Measurements from ENCODE around the gene GNG12.
A peak's percentile ranks its signal among the peaks of the same experiment; 100 is the strongest.

The GNG12 gene

DNA sequence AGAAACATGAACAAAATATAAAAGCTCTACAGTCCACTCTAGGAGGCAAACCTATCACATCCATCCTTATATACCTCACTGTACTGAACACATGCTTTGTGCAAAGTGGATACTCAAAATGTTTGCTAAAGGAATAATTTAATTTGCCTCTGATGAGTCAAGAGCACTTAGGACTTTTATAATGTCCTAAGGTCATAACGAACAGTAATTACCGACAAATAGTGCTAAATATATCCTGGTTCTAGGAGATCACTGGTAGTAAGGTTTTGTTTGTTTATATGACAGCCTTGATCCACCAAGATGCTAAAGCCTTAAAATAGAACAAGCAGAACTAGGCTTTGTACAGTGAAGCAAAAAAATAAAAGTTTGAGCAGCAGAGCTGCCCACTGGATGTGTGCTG is 77.6 kb downstream of the GNG12 start:
- no peak for DNase-seq (ENCODE audit: low spot score)
- FAIRE-seq = no peak

DNA sequence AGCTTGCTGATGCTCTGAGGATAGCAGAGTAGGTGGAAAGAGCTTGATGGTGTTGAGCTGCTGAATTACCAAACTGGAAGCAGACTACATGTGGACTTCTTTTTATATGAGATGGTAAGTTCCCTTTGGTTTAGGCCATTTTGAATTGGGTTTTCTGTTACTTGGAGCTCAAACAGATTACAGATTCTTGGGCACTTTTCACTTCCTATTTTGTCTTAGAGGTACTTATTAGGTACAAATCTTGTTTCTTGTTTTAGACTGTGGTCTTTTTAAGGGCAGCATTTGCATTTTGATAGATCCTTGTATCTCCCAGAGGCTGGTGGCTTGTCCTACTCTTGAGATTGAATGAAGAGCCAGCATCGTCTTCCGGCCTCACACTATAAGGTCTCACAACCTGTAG is 78.1 kb downstream of the GNG12 start:
- DNase-seq (ENCODE audit: low spot score) = no peak
- no peak for FAIRE-seq

DNA sequence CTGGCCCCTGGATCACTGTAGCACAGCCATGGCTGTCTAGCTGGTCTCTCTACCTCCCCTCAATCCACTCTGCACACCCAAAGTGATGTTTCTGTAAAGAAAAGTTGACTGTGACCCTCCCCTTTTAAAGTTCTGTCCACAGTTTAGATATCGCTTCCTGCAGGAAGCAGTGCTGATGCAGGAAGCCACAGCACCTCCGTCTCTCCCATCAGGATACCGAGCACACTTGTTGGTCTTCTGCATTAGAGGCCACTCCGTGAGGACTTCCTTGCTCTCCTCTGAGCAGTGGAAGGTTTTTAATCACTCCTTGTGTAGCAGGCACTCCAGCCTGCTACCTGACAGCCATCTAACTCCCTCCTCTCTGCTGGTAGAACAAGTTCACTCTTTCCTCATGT is 78.7 kb downstream of the GNG12 start:
- DNase-seq (ENCODE audit: low spot score) (no peak), FAIRE-seq (no peak)

DNA sequence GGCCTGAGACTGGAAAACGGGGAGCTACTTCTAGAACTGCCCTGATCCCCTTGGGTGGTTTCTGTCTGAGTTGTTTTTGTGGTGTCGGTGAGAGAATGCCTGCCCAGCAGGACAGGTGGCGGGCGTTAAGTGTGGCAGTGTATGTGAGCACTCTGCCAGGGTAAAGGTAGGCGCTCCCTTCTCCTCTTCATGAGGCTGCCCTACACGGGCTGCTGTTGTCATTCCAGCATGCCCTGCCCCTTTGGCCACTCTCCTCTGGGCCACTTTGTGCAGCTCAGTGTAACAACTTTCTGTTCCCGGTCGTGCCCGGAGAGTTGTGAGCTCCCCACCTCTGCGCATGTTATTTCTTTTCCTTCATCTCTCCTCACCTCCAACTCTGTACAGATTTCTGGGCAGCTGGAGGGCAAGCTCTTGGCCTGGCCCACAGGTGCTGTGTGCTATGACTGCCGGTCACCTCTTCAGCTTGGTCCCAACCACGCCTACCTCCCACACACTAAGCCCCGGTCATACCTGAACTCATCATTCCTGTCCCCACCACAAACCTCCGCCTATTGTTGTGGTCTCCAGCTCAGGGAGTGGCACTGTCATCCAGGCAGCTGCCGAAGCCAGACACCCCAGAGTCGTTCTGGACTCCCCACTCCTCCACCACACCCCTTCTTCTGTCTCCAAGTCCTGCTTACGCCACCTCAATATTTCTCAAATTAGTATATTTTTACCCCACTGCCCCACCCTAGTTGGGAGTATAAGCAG is 79.3 kb downstream of the GNG12 start:
- DNase-seq (ENCODE audit: low spot score) = no peak
- no peak for FAIRE-seq

DNA sequence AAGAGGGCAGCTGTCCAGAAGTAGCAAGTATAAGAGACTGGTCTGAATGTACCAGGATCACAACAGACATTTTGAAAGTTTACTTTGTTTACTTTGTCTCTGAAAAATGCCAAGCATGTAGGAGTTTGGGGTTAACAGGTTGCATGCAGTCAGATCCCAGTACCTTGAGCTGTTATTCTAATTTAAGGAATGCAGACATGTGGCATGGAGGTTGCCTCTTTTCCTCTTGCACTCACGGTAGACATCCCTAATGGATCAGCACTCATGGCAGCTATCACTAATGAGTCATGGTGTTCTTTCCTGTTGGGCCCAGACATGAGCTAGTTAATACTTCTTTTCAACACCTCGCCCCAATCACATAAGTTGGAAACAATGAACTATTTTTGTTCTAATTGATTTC is 81.0 kb downstream of the GNG12 start:
- no peak for FAIRE-seq

DNA sequence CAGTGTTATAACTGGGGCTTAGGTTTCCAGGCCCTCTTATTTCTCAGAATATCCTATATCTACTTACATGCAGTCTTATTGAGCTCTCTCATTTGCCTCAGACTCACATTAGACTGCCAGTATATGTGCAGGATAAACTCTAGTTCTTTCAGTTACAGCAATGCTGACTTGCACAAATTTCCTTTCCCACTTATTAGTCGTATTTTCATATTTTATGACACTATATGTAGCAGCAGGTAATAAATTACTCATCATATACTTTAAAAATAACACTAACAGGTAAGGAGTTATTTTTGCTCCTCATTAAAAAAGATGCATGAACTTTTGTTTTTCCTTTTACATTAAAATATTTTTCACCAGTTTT is 82.6 kb downstream of the GNG12 start:
- FAIRE-seq = no peak
- no peak for DNase-seq (ENCODE audit: low spot score)

More for the DNA sequence above, 81.0 kb downstream of the GNG12 start:
- DNase-seq (ENCODE audit: low spot score) = peak; percentile 45

DNA sequence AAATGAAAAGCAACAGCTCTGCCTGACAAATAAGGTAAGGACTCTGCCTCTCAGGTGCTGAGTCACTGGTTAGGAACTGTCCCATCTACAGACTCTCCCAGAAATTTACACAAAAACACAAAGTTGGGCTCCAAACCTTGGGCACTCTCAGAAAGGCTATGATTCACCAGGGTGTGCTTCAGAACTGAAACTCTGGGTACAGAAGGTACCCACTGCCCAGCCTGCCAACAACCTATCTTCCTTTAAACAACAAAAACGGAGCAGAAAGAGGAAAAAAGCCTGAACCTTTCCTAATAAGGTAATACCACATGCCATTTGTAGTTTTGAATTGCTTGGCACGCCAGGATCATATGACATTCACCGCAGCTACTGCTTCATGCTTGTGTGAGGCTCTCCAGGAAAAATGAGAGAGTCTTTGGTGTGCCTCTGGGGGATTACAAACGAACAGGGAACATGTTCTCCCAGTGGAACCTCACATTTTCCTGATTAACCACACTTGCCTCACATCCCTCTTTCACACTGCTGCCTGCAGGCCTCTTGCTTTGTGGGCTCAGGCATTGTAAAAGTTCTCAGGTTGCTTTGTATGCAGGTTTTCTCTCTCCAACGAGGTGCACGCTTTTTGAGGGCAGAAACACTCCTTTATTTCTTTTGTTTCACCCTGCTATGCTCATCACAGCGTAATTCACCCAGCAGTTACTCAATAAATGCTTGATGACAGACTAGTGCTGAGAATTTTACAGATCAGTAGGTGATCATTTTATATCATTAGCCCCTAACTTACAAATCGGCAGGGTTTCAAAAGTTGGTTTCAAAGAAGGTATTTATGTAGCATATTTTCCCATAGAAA is 83.2 kb downstream of the GNG12 start:
- FAIRE-seq (peak; percentile 68), DNase-seq (ENCODE audit: low spot score) (peak; percentile 78)

DNA sequence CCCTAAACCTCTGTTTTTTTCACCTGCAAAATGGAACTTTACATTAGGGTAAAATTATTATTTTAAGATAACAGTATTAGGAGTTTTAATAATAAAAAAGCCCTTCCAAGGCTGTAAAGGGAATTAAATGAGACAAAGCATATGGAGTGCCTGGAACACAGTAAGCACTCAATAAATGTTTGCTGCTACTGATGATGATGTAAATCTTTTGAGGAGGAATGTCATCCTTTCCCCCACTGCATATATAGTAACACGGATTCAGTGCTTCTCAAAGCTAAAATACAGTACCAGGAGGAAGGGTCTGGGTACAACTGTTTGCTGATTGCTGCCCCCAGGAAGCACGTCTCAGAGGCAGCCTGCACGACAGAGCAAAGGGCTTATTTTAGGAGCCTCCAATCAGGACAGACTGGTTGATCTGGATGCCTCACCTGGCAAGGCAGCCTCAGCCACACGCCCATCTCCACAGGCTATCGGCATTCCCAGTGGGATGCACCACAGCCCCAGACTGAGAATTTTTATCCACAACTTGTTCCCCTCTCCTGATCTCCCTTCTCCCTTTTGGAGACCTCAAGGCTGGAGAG is 83.9 kb downstream of the GNG12 start:
- no peak for FAIRE-seq
- DNase-seq (ENCODE audit: low spot score) = no peak

DNA sequence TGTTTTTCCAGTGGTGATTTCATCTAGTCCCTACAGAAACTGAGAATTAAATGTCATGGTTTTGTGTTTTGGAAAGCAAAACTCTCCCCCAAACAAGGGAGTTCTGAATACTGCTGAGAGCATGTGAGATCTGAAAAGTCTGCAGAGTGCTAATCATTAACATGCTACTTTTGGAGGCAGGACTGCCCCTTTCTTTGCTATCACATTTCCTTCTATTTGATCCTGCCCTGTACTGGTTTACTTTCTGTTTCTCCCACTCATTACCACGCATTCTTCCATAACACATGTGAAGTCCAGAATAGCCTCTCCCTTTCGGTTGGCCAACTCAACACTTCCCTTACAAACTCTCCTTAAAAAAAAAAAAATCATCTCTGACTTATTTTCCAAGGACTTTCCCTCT is 84.6 kb downstream of the GNG12 start:
- DNase-seq (ENCODE audit: low spot score) (peak; percentile 83), FAIRE-seq (peak; percentile 88)

DNA sequence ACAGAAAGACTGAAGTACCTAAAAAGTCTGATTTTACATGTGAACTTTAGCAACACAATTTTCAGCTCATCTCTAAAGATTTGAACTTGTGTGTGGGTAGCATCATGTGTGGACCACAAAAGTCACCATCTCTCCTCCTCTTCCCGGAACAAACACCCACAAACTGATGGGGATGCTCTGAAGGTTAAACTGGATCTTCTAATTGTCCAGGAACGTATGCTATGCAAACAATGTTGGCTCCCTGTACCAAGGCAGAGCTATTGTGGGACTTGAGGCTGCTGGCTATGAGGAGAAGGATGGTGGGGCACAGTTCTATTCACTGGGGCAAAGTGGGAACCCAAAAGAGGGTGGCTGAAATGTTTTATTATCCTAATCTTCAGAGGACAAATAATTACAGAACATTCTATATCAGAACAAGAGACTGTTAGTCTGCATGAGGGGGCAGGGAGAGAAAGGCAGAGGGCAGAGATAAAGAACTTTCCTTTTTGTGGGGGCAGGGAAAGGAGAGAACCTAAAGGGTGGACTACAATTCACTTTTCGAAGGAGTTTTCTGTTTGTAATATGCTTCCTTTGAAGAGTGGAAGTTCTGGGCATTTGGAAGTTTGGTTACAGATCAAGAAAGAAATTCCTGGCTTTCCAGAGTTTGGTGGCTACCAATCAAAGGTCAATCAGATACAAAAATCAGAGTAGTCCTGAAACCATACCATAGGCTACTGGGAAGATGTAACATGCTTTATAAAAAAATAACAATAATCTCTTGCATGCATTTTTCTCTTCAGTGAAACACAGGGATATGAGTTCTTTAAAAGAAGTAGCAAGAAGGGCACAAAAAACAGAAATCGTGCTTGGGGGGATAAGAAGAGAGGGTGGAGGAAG is 85.4 kb downstream of the GNG12 start:
- DNase-seq (ENCODE audit: low spot score) = no peak
- FAIRE-seq = no peak

DNA sequence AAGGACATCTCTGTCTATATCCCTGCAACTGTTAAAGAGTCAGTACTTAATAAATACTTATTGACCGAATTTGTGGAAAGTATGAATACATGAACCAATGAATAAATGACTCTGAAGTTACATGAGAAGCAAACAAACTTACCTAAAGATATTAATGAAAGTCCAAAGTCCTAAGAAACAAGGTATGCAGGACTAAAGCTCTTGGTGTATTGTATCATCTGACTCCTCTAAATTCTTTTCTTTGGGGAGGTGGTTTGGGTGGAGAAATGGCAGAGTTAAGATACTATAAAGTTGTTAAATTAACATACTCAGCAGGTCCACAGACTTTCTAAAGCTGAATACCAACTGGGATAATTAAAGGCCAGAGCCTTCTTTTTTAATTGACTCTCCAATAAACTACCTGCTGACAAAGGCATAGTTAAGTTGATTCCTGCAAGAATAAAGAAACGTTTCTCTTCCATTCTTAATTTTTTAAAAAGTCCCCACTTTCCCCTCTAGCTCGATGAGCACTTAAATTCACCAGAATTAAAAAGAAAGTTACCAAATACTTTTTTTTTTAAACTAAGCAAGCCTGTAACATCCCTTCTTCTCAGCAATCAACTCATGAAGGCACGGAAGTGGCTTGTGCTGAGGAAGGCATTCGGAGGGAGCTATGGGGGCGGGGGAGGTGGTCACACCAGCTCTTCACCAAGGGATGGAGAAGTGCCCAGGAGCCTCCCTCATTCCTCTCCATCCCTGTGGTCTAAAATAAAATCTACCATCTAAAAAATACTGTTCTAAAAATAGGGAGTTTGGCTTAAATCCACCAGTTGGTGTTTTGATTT is 87.2 kb downstream of the GNG12 start:
- DNase-seq (ENCODE audit: low spot score) = no peak
- no peak for FAIRE-seq

DNA sequence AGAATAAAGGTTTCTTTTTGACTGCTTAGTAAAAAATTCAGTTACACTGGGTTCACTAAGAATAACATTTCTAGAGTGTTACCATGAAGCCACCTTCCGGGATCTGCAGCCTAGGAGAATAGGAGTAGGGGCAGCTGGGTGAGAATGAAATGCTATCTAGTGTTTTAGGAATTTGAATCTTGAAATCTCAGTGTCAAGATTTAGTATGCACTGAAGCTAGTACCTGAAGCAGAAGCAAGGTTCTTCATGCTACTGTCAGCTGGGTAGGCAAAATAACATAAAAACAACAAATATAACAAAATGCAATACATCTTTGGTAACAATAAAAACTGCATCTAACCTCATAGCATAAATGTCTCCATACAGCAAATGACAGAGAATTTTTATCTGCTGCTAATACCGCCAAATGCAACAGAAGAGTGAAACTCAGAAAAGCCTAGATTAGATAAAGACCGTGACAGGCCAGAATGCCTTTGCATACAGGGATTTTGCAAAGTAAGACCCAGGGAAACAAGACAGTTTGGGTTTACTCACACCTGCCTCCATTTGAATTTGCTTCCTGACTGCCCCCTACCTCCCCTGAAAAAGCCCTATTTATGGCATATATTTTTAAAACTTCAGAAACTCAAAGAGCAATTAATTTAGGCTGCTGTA is 90.1 kb downstream of the GNG12 start:
- DNase-seq (ENCODE audit: low spot score) (no peak), FAIRE-seq (no peak)

DNA sequence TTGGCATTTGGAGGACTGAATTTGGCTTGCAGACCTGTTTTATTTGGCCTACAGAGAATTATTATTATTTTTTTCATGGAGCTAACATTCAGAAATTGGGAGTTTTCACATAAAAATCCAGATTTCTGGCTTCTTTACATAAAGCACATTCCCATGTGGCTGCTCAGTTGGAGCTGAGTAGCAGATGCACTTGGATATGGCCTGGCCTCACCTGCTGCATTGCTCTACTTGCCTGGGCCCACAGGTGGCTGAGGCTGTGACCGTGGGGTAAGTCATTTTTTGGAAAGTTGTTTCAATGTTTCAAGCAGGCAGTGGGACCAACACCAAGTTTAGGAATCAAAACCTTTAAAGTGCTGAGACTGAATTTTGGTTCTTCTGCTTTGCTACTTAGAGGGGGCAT is 91.5 kb downstream of the GNG12 start:
- FAIRE-seq (no peak), DNase-seq (ENCODE audit: low spot score) (no peak)

DNA sequence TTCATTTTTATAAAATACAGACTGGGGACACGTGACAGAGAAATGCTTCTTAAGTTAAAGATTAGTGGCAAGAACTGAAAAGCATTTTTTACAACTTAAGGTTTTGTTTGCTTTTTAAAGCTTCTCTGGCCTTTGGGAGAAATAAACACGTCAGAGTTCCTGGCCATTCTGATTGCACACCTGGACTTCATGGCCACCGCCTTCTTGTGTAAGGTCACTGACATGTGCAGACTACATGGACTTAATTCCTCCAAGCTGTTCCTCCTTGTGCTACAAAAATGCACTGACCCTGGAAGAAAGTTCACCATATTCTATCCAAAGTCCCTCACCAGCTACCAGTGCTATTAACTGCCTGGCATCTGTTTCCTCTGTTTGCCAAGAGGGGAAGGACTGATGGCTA is 92.1 kb downstream of the GNG12 start:
- FAIRE-seq (no peak), DNase-seq (ENCODE audit: low spot score) (no peak)

DNA sequence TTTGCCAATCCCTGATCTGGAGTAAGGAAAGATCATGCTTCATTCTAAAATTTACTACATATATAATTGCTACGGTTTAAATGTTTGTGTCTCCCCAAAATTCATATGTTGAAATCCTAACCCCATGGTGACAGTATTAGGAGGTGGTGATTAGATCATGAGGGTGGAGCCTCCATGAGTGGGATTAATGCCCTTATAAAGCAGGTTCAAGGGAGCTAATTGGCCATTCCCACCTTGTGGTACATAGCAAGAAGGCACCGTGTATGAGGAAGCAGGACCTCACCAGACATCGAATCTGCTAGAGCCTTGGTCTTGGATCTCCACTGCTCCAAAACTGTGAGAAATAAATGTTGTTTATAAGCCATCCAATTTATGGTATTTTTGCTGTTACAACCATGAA is 92.7 kb downstream of the GNG12 start:
- FAIRE-seq = no peak
- DNase-seq (ENCODE audit: low spot score) = no peak

DNA sequence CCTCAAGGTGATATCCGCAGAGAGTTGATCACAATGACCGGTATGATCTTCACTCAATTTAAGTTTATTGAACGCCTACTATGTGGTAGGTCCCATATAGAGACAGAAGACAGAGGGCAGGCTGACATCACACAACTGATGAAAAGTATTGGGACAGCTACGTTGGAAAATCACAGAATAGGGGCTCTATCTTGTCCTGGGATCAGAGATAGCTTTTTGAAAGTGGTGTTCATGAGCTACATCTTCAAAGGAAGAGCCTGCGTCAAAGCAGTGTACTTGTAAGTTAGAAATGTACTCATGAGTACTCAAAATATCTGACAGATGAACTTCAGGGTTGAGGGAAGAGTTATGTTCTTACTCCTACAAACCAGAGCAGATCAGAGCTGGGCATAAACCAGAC is 93.9 kb downstream of the GNG12 start:
- FAIRE-seq (no peak), DNase-seq (ENCODE audit: low spot score) (no peak)

DNA sequence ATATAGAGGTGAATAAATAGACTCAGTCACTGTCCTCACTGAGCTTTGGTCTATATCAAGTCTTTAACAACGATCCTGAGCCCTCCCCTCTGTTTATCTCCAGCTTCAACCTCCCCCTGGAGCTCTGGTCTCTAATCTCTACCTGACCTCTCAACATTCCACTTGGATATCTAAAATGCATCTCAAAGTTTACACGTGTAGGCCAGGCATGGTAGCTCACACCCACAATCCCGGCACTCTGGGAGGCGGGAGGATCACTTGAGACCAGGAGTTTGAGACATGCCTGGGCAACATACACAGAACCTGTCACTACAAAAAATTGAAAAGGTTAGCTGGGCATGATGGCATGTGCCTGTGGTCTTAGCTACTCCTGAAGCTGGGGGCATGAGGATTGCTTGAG is 94.9 kb downstream of the GNG12 start:
- FAIRE-seq = no peak
- no peak for DNase-seq (ENCODE audit: low spot score)

DNA sequence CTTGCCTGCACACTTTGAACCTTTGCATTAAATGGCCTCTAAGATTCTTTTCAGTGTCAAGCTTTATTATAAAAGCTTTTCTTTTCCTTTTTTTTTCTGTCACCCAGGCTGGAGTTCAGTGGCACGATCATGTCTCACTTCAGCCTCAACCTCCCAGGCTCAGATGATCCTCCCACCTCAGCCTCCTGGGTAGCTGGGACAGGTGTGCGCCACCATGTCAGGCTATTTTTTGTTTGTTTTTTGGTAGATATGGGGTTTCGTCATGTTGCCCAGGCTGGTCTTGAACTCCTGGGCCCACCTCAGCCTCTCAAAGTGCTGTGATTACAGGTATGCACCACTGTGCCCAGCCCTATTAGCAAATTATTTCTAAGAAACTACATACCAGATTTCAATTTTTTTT is 95.4 kb downstream of the GNG12 start:
- FAIRE-seq (no peak), DNase-seq (ENCODE audit: low spot score) (no peak)

DNA sequence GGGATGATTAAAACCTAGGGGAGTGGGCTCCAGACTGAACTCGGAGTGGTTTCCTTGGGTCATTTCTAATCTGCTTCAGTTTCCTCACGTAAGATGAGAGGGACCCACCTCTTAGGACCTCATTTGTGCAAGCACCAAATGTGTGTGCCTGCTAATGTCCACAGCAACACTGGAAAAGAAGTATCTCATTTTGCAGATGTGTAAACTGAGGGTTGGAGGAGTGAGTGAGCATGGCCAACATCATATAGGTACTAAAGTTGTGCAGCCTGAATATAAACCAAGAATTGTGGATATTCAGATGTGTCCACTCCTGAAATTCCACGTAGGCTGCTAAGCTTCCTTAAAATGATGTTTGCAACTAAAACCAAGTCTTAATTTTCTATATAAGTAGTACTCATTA is 96.5 kb downstream of the GNG12 start:
- FAIRE-seq (no peak), DNase-seq (ENCODE audit: low spot score) (no peak)
